Vagina (tissue), 2 donors: ENCODE measurements around the gene PIP4K2A.

Experiments
- CTCF ChIP-seq, 3 experiments: fragments of 450-650 bp in 2 of 3; fragments of 200-600 bp in 1 of 3; sonication (generic) in 1 of 3; IDR thresholded peaks; one replicate each; pipeline ENCODE4 v1.5.1; 2017 to 2019; ENCODE audit warnings: antibody characterized with exemption in 3 of 3, mild to moderate bottlenecking in 2 of 3, moderate library complexity in 2 of 3
- POLR2A ChIP-seq, 2 donors: fragments of 450-650 bp; IDR thresholded peaks; one replicate each; pipeline ENCODE4 v1.6.1; 2017; ENCODE audit warnings: antibody characterized with exemption in 2 of 2, mild to moderate bottlenecking in 2 of 2, moderate library complexity in 2 of 2

GRCh38 chr10:22761569-22762220 lies 47.3 kb upstream of the PIP4K2A start:
- no peak for TF ChIP-seq CTCF (IDR thresholded peaks at IDR 0.05)
- TF ChIP-seq POLR2A (IDR thresholded peaks at IDR 0.05): no peak
